Fibroblast of lung (primary cell): ENCODE measurements around the gene BGLAP.

ENCODE experiments used
- CTCF ChIP-seq, 2 donors: IDR thresholded peaks in 1 of 2; conservative IDR thresholded peaks in 1 of 2; 1 replicate in 1 of 2; 2 replicates in 1 of 2; pipeline ENCODE4 v1.5.1; 2011 to 2012; ENCODE audit warnings: low read length in 2 of 2, control low read depth in 1 of 2, inconsistent platforms in 1 of 2, low read depth in 1 of 2, mild to moderate bottlenecking in 1 of 2
- EZH2 ChIP-seq: IDR thresholded peaks from 2 replicates; pipeline ENCODE4 v1.5.1; 2012; ENCODE audit warnings: low read length, control low read depth, mild to moderate bottlenecking; ENCODE audit errors: missing control alignments

GRCh38 chr1:156236164-156236563, 5.8 kb upstream of the BGLAP start:
- TF ChIP-seq CTCF (conservative IDR thresholded peaks at IDR 0.05 in 1 of 2, IDR thresholded peaks at IDR 0.05 in 1 of 2; ENCODE audit: low read depth in 1 of 2, low read length in 2 of 2) (no peak), EZH2 (no peak)
